NCI-H748 treated with DMSO at 0.1 percent for 48 hours (cell line): ENCODE results near the gene RAB6B.

ENCODE experiments used
- DNase-seq: peaks from one replicate; lab custom pipeline; 2025; lab: John Stamatoyannopoulos, UW

The RAB6B gene

GRCh38 chr3:133894353-133895207, 1.1 kb downstream of the RAB6B start:
- DNase-seq: peak; percentile 11

DNA sequence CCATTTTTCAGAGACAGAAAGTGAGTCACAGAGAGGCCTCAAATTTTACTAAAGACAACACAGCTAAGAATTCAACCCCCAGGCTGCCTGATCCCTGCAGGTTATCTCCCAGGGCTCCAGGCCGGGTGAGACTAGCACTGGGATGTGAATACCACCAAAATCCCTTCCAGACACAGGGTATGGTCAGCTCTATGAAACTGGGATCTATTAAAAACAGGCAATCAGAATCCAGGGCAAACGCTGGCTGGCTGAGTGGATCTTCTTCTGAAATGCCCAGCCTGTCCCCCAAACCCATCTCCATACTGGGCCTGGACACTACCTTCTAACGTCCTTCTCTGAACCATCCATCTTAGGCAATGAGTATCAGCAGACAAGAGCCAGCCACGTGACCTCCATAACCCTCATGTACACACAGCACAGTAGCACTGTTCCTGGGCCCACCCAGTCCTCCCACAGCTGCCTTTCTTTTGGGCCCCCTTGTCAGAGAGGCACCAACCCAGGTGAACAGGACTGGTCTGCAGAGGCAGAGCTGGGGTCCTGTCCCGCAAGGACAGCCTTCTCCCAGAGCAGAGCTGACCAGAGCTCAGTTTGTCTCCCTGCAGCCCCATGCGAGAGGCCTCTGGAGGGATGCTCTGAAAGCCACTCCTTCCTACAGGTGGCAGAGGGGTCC, 1.9 kb downstream of the RAB6B start:
- DNase-seq: no peak

DNA sequence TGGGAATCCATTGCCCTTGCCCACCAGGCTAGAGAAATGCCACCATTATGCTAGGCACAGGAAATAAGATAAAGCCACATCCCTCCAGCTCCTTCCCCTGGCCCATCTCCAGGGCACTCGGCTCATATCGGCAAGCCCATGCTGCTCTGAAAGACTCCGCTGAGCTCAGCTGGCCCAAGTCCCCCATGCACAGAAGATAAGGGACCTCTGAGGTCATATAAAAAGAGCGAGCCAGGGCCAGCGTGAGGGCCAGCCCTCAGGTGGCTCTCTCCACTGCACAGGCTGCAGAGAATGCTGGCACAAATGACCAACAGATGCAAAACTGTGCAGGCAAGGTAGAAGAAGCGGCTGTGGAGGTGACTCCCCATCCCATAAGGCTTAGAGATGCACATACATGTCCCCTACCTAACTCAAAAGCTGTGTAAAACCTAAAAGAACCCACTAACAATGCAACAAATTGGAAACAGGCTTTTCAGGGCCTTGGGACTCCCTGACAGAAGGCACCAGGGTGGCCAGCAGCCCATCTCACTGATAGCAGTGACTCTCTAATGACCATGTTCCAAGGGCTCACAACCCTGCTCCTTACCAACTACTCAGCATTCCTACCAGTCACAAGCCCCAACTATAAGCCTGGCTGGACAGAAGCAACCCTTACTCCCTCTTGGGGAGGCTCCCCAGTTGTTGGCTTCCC, 3.0 kb downstream of the RAB6B start:
- DNase-seq: no peak

DNA sequence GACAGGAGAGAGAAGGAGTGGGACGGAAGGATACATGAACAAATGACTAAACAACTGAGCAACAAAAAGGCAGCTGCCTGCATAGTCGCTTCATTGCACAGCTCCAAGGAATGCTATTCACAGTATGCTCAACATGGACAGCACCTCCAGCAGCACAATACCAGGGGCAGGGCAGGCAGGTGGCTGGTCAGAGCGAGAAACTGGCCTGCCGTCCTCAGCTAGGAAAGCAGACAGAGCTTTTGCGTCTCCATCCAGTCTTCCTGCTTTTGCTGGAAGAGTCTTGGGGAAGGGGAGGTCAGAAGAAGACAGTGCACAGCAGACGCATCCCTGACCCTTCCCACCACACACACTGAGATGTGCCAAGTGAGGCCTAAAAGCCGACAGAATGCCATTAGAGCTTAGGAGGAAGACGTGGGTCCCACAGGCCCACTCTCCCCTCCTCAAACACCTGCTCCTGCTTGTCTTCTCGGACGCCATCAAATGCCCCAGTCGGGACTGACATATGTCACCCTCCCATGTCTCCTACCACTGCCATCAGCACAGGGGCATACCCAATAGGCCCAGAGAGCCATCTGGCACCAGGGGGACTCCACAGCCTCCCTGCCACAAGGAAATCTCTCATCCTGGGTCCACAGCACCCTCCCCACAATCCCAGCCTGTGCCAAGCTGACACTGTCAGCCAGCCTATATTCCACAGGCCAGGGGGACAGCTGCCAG, 3.9 kb downstream of the RAB6B start:
- no peak for DNase-seq

DNA sequence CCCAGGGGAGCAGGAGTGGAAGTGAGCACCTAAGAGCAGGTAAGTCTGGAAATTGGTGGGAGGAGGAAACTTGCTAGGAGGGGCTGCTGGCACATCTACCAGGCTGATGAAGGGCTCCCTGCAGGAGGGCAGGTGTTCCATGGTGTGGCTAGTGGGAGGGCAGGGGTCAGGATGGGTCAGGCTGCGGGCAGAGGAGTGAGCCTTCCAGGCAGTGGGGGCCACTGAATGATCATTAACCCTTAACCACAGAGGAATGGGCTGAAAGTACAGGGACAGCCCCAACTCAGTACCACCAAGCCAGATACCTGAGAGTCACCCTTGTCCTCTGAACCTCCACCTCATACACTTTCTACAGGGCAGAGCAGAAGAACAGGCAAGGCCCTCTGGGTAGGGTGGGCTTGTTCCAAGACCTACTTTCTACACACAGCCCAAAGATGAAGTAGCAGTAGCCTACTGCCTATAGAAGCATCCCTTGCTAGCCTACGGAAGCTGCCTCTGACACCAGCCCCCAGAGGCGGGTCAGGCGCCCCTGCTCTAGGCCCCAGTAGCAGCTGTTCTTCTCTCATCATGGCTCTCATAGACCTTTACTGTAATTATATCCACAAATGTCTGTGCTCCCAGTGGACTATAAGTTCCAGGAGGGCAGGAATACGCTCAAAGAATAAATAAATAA, 4.6 kb downstream of the RAB6B start:
- DNase-seq: no peak

DNA sequence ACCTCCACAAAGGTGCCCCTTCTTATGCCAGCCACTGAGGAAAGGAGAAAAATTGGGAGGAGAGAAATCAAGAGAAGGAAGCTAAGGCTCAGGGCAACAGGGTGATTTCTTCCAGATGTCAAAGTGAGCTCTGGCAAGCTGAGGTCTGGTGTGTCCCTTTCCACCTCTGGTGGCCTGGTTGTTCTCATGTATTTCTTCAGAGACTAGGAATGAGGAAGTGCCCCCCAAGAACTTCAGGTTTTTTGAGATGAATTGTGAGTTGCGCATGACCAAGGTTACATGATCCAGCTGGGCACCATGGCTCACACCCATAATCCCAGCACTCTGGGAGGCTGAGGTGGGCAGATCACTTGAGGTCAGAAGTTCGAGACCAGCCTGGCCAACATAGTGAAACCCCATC, 5.6 kb downstream of the RAB6B start:
- no peak for DNase-seq

- no peak for DNase-seq
These were observed 6.8 kb downstream of the RAB6B start for GRCh38 chr3:133888726-133889340.

GRCh38 chr3:133887803-133888703, 7.6 kb downstream of the RAB6B start:
- no peak for DNase-seq

DNA sequence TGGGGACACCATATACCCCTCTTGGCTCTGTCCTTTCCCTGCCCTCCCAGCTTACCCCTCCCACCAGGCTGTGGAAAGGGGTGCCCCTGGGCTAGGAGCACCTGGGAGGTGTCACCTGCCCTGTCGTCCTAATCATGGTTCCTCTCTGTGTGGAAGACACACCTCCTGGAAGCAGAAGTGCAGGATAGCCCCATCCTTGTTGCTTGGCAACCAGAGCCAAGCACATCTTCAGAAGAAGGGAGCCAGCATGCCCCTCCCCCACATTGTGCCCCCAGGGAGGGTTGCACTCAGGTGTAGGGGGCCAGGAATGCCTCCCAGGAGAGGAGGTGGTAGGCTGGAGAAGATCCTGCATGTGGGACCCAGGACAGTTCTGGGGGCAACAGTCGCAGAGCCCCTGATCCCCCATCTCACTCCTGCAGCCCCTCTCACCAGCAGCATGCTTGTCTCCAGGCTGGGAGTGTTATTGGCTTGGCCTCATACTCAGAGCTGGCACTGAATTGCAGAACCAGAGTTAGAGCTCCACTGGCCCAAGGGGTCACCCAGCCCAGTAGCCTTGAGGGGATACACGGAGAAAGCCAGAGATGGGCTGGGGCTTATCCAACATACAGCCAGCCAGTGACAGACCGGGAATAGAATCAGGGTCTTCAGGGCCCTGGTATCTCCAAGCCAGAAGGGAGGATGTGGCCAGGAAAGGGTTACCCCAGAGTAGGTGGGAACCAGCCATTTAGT, 8.4 kb downstream of the RAB6B start:
- no peak for DNase-seq

DNA sequence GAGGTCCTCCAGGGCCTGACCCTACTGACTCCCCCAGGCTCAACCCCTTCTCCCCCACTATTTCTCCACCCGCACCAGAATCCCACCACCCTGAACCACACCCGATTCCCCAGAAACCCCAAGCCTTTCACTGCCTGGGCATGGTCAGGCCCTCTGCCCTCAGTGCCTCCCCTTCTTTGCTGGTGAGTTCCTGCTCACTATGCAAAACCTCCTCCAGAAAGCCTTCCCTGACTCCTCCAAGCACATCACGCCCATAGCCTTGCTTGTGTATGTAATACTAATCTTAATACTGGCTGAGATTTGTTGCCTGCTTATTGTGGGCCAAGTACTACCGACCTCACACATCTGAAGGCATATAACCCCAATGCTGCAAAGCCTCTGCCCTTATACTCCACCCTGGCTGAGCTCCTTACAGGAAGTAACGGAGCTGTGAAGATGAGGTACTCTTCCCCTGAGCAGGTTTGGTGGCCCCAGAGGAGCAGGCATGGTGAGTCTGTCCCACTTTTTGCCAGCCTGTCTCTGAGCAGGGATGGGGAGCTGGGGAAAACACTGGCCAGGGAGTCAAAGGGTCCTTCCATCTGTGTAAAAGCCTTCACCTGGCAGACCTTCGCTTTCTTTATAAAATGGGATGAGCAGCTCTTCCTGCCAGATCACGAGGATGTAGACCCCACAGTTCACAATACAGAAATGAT, 9.5 kb downstream of the RAB6B start:
- no peak for DNase-seq

- DNase-seq: no peak
These were observed 10.6 kb downstream of the RAB6B start for GRCh38 chr3:133884887-133885711.

DNA sequence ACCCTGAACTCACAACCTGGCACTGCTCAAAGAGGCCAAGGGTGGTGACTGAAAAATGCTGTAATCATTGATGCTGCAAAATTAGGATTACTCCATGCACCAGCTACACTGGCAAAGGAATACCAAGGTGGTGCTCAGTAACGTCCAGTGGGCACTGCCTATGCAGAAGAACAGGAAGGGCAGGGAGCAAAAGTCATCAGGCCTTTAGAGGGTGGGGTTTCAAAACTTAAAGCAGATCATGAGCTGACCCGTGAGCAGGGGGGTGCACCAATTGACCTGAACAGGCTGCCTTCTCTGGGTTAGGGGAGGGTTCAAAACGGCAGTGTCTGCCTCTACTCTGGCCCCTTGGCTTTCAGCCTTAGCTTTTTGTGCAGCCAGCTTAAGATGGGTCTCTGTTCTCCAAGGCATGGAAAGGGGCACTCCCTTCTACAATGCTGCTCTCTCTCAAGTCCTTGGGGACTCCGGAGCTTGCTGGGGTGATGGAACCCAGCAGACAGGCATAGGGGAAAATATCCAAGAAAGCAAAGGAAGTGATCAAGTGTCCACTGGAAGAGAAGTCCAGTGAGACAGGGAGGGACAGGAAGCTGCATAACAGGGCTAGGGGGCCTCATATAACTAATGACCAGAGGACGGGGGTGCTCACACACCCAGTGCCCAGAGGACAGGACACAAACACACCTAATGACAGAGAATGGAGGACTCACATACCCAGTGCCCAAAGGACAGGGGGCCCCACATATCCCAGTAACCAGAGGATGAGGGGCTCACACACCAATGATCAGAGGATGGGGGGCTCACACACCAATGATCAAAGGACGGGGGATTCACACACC, 11.4 kb downstream of the RAB6B start:
- DNase-seq: no peak

GRCh38 chr3:133883641-133884040, 12.0 kb downstream of the RAB6B start:
- no peak for DNase-seq

- no peak for DNase-seq
These were observed 12.6 kb downstream of the RAB6B start for GRCh38 chr3:133882986-133883586.

DNA sequence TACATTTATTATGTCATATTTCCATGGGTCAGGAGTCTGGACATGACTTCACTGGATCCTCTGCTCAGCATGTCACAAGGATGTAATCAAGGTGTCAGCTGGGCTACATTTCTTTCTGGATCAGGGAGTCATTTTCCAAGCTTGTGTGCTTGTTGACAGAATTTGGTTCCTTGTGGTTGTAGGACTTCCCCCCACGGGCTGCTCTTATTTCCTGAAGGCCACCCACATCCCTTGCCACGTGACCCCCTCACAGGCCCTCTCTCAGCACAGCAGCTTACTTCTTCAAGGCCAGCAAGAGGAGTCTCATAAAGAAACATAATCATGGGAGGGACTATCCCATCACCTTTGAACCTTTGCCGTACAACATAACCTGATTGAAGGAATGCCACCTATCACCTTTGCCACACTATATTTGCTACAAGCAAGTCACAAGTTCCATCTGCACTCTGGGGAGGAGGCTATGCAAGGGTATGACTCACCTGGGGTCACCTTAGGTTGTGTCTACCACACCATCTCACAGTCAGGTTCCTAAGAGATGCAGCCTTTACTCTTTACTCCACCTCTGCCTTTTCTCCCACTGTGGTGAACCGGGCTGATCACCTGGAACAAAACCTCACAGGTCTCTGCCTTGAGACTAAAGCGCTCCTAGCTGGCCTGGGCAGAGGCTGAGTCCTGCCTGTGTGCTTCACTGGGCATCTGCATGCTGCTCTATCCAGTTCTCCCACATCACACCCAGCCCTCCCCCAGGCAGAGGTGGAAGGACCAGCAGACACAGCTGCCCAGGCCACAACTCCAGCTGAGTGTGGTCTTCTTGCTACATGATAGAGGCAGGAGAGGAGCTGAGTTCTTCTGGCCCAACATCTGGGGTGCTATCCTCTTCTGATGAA, 13.5 kb downstream of the RAB6B start:
- no peak for DNase-seq

- no peak for DNase-seq
These were observed 14.2 kb downstream of the RAB6B start for GRCh38 chr3:133881492-133881891.
